HepG2 (cell line): ENCODE data around the gene GRB2. TPM values are rescaled to one million over a fixed set of nuclear protein-coding genes. Genes with fewer than 3 reads are reported as not detected.
A peak's percentile ranks its signal among the peaks of the same experiment; 100 is the strongest.

Source experiments
- HMG20A ChIP-seq: IDR thresholded peaks from 2 replicates; pipeline ENCODE4 v1.6.1; 2016; ENCODE audit warnings: borderline replicate concordance
- MXD1 ChIP-seq: sonication (generic); formaldehyde crosslinking; IDR thresholded peaks from 2 replicates; pipeline ENCODE4 v1.4.0; 2020; ENCODE audit warnings: mild to moderate bottlenecking, missing genetic modification reagents
- NONO ChIP-seq, 2 experiments: fragments of 450-650 bp in 1 of 2; sonication (generic) in 1 of 2; formaldehyde crosslinking in 1 of 2; IDR thresholded peaks in 1 of 2; conservative IDR thresholded peaks in 1 of 2; 2 replicates each; pipeline versions ENCODE4 v1.6.1 to v1.8.0; 2017 to 2022; ENCODE audit warnings: mild to moderate bottlenecking in 1 of 2, missing genetic modification reagents in 1 of 2, moderate library complexity in 1 of 2
- TCF12 ChIP-seq, 2 experiments: fragments of 450-650 bp in 1 of 2; sonication (generic) in 1 of 2; formaldehyde crosslinking in 1 of 2; IDR thresholded peaks; 2 replicates each; pipeline versions ENCODE4 v1.6.1 to v1.8.0; 2017 to 2022; ENCODE audit warnings: antibody characterized with exemption in 1 of 2, mild to moderate bottlenecking in 1 of 2, missing genetic modification reagents in 1 of 2, moderate library complexity in 1 of 2
- TIGD3 ChIP-seq: sonication (generic); formaldehyde crosslinking; IDR thresholded peaks from 2 replicates; pipeline ENCODE4 v1.5.1; 2020; ENCODE audit warnings: mild to moderate bottlenecking, missing genetic modification reagents, borderline replicate concordance
- USF2 ChIP-seq, 2 experiments: sonication (generic) in 1 of 2; formaldehyde crosslinking in 1 of 2; IDR thresholded peaks; 2 replicates each; pipeline versions ENCODE4 v1.5.1 to v1.6.1; 2011 to 2020; ENCODE audit warnings: borderline replicate concordance in 1 of 2, low read depth in 1 of 2, low read length in 1 of 2, mild to moderate bottlenecking in 1 of 2, missing genetic modification reagents in 1 of 2, moderate library complexity in 1 of 2
- ZNF205 ChIP-seq: IDR thresholded peaks from 2 replicates; pipeline ENCODE4 v1.6.1; 2018; ENCODE audit warnings: missing biosample characterization, missing genetic modification reagents
- ZNF24 ChIP-seq: fragments of 450-650 bp; IDR thresholded peaks from 2 replicates; pipeline ENCODE4 v1.6.1; 2017; ENCODE audit warnings: antibody characterized with exemption, mild to moderate bottlenecking
- ZNF652 ChIP-seq: IDR thresholded peaks from 2 replicates; pipeline ENCODE4 v1.6.1; 2016; ENCODE audit warnings: low read depth, borderline replicate concordance
- polyA plus RNA-seq, 8 experiments: library from polyadenylated mRNA; depleted of rRNA in 3 of 8; stranded (reverse) in 7 of 8; unstranded in 1 of 8; fragments of >200 nt; fragmentation: Illumina TruSeq in 4 of 8; extraction: Trizol in 4 of 8; gene quantifications; 2 replicates each; pipeline versions ENCODE4 v1.2.1 to v1.2.3, GENCODE V29; 2011 to 2016; ENCODE audit warnings: low read depth in 4 of 8, missing spikeins in 1 of 8, mixed read lengths in 1 of 8; ENCODE audit not compliant: insufficient read depth in 1 of 8
- total RNA-seq, 5 experiments: library from RNA; depleted of rRNA; stranded (reverse); fragments of >200 nt; fragmentation: Illumina TruSeq; extraction: Trizol; gene quantifications; 2 replicates each; pipeline ENCODE4 v1.2.3, GENCODE V29; 2016; ENCODE audit warnings: low read depth in 1 of 5
- TF ChIP-seq, protein P1 (sequence below): sonication (generic); formaldehyde crosslinking; IDR thresholded peaks from 2 replicates; pipeline ENCODE4 v1.4.0; 2020; ENCODE audit warnings: mild to moderate bottlenecking, missing genetic modification reagents, borderline replicate concordance
- TF ChIP-seq, protein P2 (sequence below): sonication (generic); formaldehyde crosslinking; IDR thresholded peaks from 2 replicates; pipeline ENCODE4 v1.4.0; 2020; ENCODE audit warnings: missing genetic modification reagents
- TF ChIP-seq, protein P3 (sequence below): sonication (generic); formaldehyde crosslinking; IDR thresholded peaks from 2 replicates; pipeline ENCODE4 v1.4.0; 2020; ENCODE audit warnings: missing genetic modification reagents

GRB2 gene
- total and polyA plus RNA-seq, 2 of the 13 experiments (the other 11 are each of a cell fraction or from before 2014, with no cell fraction given) = 84.6 to 92.3 TPM

- no peak for TF ChIP-seq USF2 (IDR thresholded peaks at IDR 0.05; ENCODE audit: low read depth, low read length)
- 0 out of 2 replicates have a peak, but pooled peaks have one; percentile 31 for TF ChIP-seq USF2 (CRISPR knock-in tag; IDR thresholded peaks at IDR 0.05; ENCODE audit: borderline replicate concordance)
- TF ChIP-seq TIGD3 (CRISPR knock-in tag) = 0 out of 2 replicates have a peak, but pooled peaks have one; percentile 42
- TF ChIP-seq TCF12 (IDR thresholded peaks at IDR 0.05) = no peak
- peak; percentile 79; the same call in 1 of the 2 replicates for TF ChIP-seq TCF12 (CRISPR knock-in tag; IDR thresholded peaks at IDR 0.05)
- TF ChIP-seq, protein P1, sequence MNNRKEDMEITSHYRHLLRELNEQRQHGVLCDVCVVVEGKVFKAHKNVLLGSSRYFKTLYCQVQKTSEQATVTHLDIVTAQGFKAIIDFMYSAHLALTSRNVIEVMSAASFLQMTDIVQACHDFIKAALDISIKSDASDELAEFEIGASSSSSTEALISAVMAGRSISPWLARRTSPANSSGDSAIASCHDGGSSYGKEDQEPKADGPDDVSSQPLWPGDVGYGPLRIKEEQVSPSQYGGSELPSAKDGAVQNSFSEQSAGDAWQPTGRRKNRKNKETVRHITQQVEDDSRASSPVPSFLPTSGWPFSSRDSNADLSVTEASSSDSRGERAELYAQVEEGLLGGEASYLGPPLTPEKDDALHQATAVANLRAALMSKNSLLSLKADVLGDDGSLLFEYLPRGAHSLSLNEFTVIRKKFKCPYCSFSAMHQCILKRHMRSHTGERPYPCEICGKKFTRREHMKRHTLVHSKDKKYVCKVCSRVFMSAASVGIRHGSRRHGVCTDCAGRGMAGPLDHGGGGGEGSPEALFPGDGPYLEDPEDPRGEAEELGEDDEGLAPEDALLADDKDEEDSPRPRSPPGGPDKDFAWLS (CRISPR knock-in tag) = no peak
- TF ChIP-seq HMG20A (CRISPR knock-in tag) = no peak
- TF ChIP-seq MXD1 = peak; percentile 63
- TF ChIP-seq, protein P2, sequence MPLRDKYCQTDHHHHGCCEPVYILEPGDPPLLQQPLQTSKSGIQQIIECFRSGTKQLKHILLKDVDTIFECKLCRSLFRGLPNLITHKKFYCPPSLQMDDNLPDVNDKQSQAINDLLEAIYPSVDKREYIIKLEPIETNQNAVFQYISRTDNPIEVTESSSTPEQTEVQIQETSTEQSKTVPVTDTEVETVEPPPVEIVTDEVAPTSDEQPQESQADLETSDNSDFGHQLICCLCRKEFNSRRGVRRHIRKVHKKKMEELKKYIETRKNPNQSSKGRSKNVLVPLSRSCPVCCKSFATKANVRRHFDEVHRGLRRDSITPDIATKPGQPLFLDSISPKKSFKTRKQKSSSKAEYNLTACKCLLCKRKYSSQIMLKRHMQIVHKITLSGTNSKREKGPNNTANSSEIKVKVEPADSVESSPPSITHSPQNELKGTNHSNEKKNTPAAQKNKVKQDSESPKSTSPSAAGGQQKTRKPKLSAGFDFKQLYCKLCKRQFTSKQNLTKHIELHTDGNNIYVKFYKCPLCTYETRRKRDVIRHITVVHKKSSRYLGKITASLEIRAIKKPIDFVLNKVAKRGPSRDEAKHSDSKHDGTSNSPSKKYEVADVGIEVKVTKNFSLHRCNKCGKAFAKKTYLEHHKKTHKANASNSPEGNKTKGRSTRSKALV (CRISPR knock-in tag) = no peak; the same call in 1 of the 2 replicates
- TF ChIP-seq, protein P3, sequence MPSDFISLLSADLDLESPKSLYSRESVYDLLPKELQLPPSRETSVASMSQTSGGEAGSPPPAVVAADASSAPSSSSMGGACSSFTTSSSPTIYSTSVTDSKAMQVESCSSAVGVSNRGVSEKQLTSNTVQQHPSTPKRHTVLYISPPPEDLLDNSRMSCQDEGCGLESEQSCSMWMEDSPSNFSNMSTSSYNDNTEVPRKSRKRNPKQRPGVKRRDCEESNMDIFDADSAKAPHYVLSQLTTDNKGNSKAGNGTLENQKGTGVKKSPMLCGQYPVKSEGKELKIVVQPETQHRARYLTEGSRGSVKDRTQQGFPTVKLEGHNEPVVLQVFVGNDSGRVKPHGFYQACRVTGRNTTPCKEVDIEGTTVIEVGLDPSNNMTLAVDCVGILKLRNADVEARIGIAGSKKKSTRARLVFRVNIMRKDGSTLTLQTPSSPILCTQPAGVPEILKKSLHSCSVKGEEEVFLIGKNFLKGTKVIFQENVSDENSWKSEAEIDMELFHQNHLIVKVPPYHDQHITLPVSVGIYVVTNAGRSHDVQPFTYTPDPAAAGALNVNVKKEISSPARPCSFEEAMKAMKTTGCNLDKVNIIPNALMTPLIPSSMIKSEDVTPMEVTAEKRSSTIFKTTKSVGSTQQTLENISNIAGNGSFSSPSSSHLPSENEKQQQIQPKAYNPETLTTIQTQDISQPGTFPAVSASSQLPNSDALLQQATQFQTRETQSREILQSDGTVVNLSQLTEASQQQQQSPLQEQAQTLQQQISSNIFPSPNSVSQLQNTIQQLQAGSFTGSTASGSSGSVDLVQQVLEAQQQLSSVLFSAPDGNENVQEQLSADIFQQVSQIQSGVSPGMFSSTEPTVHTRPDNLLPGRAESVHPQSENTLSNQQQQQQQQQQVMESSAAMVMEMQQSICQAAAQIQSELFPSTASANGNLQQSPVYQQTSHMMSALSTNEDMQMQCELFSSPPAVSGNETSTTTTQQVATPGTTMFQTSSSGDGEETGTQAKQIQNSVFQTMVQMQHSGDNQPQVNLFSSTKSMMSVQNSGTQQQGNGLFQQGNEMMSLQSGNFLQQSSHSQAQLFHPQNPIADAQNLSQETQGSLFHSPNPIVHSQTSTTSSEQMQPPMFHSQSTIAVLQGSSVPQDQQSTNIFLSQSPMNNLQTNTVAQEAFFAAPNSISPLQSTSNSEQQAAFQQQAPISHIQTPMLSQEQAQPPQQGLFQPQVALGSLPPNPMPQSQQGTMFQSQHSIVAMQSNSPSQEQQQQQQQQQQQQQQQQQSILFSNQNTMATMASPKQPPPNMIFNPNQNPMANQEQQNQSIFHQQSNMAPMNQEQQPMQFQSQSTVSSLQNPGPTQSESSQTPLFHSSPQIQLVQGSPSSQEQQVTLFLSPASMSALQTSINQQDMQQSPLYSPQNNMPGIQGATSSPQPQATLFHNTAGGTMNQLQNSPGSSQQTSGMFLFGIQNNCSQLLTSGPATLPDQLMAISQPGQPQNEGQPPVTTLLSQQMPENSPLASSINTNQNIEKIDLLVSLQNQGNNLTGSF (CRISPR knock-in tag) = peak; percentile 76; the same call in 1 of the 2 replicates
- no peak for TF ChIP-seq NONO (IDR thresholded peaks at IDR 0.05)
- peak; percentile 71; the same call in 1 of the 2 replicates for TF ChIP-seq NONO (CRISPR knock-in tag; conservative IDR thresholded peaks at IDR 0.05)
- no peak; the same call in 1 of the 2 replicates for TF ChIP-seq ZNF205
- TF ChIP-seq ZNF652 (CRISPR knock-in tag) = peak; percentile 100
- 0 out of 2 replicates have a peak, but pooled peaks have one; percentile 24 for TF ChIP-seq ZNF24
These were observed at the start of gene GRB2 (continued) for GRCh38 chr17:75405365-75406221.
